WTC11 (cell line): ENCODE results near the gene TSBP1.

Experiments
- ATF3 ChIP-seq: sonication (generic); formaldehyde crosslinking; conservative IDR thresholded peaks from 2 replicates; pipeline ENCODE4 v1.8.1; 2022; ENCODE audit warnings: mild to moderate bottlenecking, missing genetic modification reagents
- ATF6 ChIP-seq: sonication (generic); formaldehyde crosslinking; IDR thresholded peaks from 2 replicates; pipeline ENCODE4 v1.8.1; 2023; ENCODE audit warnings: mild to moderate bottlenecking, missing genetic modification reagents
- CREM ChIP-seq: sonication (generic); formaldehyde crosslinking; IDR thresholded peaks from 2 replicates; pipeline ENCODE4 v1.8.1; 2022; ENCODE audit warnings: mild to moderate bottlenecking, missing genetic modification reagents, moderate library complexity
- CTCF ChIP-seq: fragments of 200-600 bp; IDR thresholded peaks from 2 replicates; pipeline ENCODE4 v1.8.0; 2022; ENCODE audit warnings: antibody characterized with exemption
- EMX1 ChIP-seq: fragments of 250-450 bp; sonication (Bioruptor Pico); IDR thresholded peaks from 2 replicates; pipeline ENCODE4 v1.8.0; 2021; ENCODE audit warnings: mild to moderate bottlenecking
- HMGXB4 ChIP-seq: sonication (generic); formaldehyde crosslinking; IDR thresholded peaks from 2 replicates; pipeline ENCODE4 v1.8.1; 2023; ENCODE audit warnings: mild to moderate bottlenecking, moderate library complexity, missing genetic modification reagents
- MAX ChIP-seq: sonication (generic); formaldehyde crosslinking; IDR thresholded peaks from 2 replicates; pipeline ENCODE4 v1.8.0; 2022; ENCODE audit warnings: mild to moderate bottlenecking, missing genetic modification reagents
- PRDM15 ChIP-seq: sonication (generic); formaldehyde crosslinking; IDR thresholded peaks from 2 replicates; pipeline ENCODE4 v1.8.0; 2022; ENCODE audit warnings: missing genetic modification reagents
- ZNF425 ChIP-seq: fragments of 250-450 bp; sonication (Bioruptor Pico); conservative IDR thresholded peaks from 2 replicates; pipeline ENCODE4 v1.9.0; 2021; ENCODE audit warnings: mild to moderate bottlenecking

GRCh38 chr6:32406197-32406596 lies 34.5 kb upstream of the TSBP1 start:
- no peak for TF ChIP-seq CTCF
- TF ChIP-seq ATF6 (CRISPR knock-in tag), result no peak
- TF ChIP-seq CREM (CRISPR knock-in tag), result no peak
- TF ChIP-seq MAX (CRISPR knock-in tag), result no peak
- no peak for TF ChIP-seq PRDM15 (CRISPR knock-in tag)
- no peak for TF ChIP-seq EMX1
- no peak for TF ChIP-seq ATF3 (CRISPR knock-in tag)
- no peak for TF ChIP-seq ZNF425 (CRISPR knock-in tag)
- TF ChIP-seq HMGXB4, result no peak
